Muscle of leg (tissue), 11 donors: ENCODE data around the gene SKIC2. TPM values are rescaled to one million over a fixed set of nuclear protein-coding genes. Genes with fewer than 3 reads are reported as not detected.

Experiments
- DNase-seq: peaks from one replicate; pipeline ENCODE4 v3.0.0; 2013
- H3K27ac ChIP-seq: one replicate; pipeline ENCODE4 v1.5.1; 2013; ENCODE audit warnings: mild to moderate bottlenecking, low read length, control low read depth
- H3K27me3 ChIP-seq: one replicate; pipeline ENCODE4 v1.6.1; 2013; ENCODE audit warnings: low read length; ENCODE audit not compliant: control insufficient read depth, insufficient read depth
- H3K36me3 ChIP-seq: one replicate; pipeline ENCODE4 v1.6.1; 2013; ENCODE audit warnings: low read length; ENCODE audit not compliant: control insufficient read depth, insufficient read depth
- H3K4me1 ChIP-seq: one replicate; pipeline ENCODE4 v1.6.1; 2013; ENCODE audit warnings: low read length; ENCODE audit not compliant: control insufficient read depth, insufficient read depth
- H3K4me3 ChIP-seq: one replicate; pipeline ENCODE4 v1.5.1; 2013; ENCODE audit warnings: low read length, control low read depth
- H3K9me3 ChIP-seq: replicated peaks from 2 replicates; pipeline ENCODE4 v1.6.1; 2013; ENCODE audit warnings: low read depth, low read length; ENCODE audit not compliant: control insufficient read depth
- WGBS: methylation state at CpG from one replicate; pipeline ENCODE4 v1.1.5; 2013; ENCODE audit warnings: missing lambda C conversion rate; ENCODE audit not compliant: insufficient coverage; 5-methylcytosine and 5-hydroxymethylcytosine counted together
- polyA plus RNA-seq, 8 donors: library from polyadenylated mRNA; unstranded; fragments of 120-200 nt; gene quantifications; one replicate each; pipeline versions ENCODE4 v1.2.1 to v1.2.3, GENCODE V29; 2013; ENCODE audit warnings: inconsistent platforms in 1 of 8, low replicate concordance in 1 of 8; ENCODE audit not compliant: insufficient read length in 8 of 8, insufficient read depth in 1 of 8
- total RNA-seq: library from RNA; stranded (reverse); fragments of 120-200 nt; gene quantifications from one replicate; pipeline ENCODE4 v1.2.4, GENCODE V29; 2013

Gene SKIC2
- total and polyA plus RNA-seq, 9 donors, result 21.8 to 34.1 (median 30.7) TPM

GRCh38 chr6:31952140-31952805 lies 6.7 kb upstream of the SKIC2 start:
- Histone ChIP-seq H3K27ac (no peak overlapping the region), H3K27me3 (no peaks in the 10 kb centered on the region), H3K9me3 (no peaks in the 10 kb centered on the region), H3K36me3 (peaks cover 61% of the 10 kb centered on the region), H3K4me1 (no peaks in the 10 kb centered on the region), H3K4me3 (no peak overlapping the region)
- 80% methylated on average over 2 of the region's 5 CpGs for WGBS
- DNase-seq, result peak; percentile 54

GRCh38 chr6:31952890-31953289 lies 6.1 kb upstream of the SKIC2 start:
- peaks cover 2% of the 10 kb centered on the region for H3K4me1 ChIP-seq
- H3K27ac ChIP-seq, result no peak overlapping the region
- H3K36me3 ChIP-seq, result peaks cover 64% of the 10 kb centered on the region
- H3K4me3 ChIP-seq, result no peak overlapping the region
- no peaks in the 10 kb centered on the region for H3K9me3 ChIP-seq
- DNase-seq, result no peak
- 82% methylated on average over 2 of the region's 5 CpGs for WGBS
- H3K27me3 ChIP-seq, result no peaks in the 10 kb centered on the region

- 98% methylated on average over 24 of the region's 28 CpGs for WGBS
- Histone ChIP-seq H3K36me3 (peaks cover 64% of the 10 kb centered on the region), H3K4me1 (peaks cover 12% of the 10 kb centered on the region), H3K27ac (no peak overlapping the region), H3K9me3 (no peaks in the 10 kb centered on the region), H3K27me3 (no peaks in the 10 kb centered on the region), H3K4me3 (no peak overlapping the region)
- DNase-seq, result no peak
These were observed 4.5 kb upstream of the SKIC2 start for GRCh38 chr6:31954511-31954910.

GRCh38 chr6:31956796-31957195 lies 2.2 kb upstream of the SKIC2 start:
- no peaks in the 10 kb centered on the region for H3K27me3 ChIP-seq
- H3K27ac ChIP-seq, result no peak overlapping the region
- no peak overlapping the region for H3K4me3 ChIP-seq
- H3K9me3 ChIP-seq, result no peaks in the 10 kb centered on the region
- H3K36me3 ChIP-seq, result peaks cover 72% of the 10 kb centered on the region
- no peak for DNase-seq
- WGBS, result 58% methylated on average over 2 of the region's 3 CpGs
- peaks cover 18% of the 10 kb centered on the region for H3K4me1 ChIP-seq

- H3K27ac ChIP-seq, result peak overlapping the region; percentile 81
- H3K4me3 ChIP-seq, result peak overlapping the region; percentile 78
- no peaks in the 10 kb centered on the region for H3K9me3 ChIP-seq
- no peak for DNase-seq
- peaks cover 73% of the 10 kb centered on the region for H3K36me3 ChIP-seq
- WGBS, result 12% methylated on average over 7 of the region's 11 CpGs
- no peaks in the 10 kb centered on the region for H3K27me3 ChIP-seq
- H3K4me1 ChIP-seq, result peaks cover 18% of the 10 kb centered on the region
These were observed 599 bp upstream of the SKIC2 start for GRCh38 chr6:31958412-31958740.

- H3K27me3 ChIP-seq, result no peaks in the 10 kb centered on the region
- H3K36me3 ChIP-seq, result peaks cover 66% of the 10 kb centered on the region
- peaks cover 18% of the 10 kb centered on the region for H3K4me1 ChIP-seq
- H3K9me3 ChIP-seq, result no peaks in the 10 kb centered on the region
- DNase-seq, result no peak
- 98% methylated on average over 12 of the region's 12 CpGs for WGBS
- no peak overlapping the region for H3K27ac ChIP-seq
- H3K4me3 ChIP-seq, result no peak overlapping the region
These were observed 2.6 kb downstream of the SKIC2 start for GRCh38 chr6:31961616-31962015.

GRCh38 chr6:31963921-31964320 lies 4.9 kb downstream of the SKIC2 start:
- no peaks in the 10 kb centered on the region for H3K9me3 ChIP-seq
- H3K27ac ChIP-seq, result no peak overlapping the region
- H3K4me3 ChIP-seq, result no peak overlapping the region
- no peaks in the 10 kb centered on the region for H3K27me3 ChIP-seq
- 95% methylated on average over 15 of the region's 19 CpGs for WGBS
- peaks cover 11% of the 10 kb centered on the region for H3K4me1 ChIP-seq
- no peak for DNase-seq
- peaks cover 80% of the 10 kb centered on the region for H3K36me3 ChIP-seq

- Histone ChIP-seq H3K27ac (no peak overlapping the region), H3K9me3 (no peaks in the 10 kb centered on the region), H3K27me3 (no peaks in the 10 kb centered on the region), H3K36me3 (peaks cover 87% of the 10 kb centered on the region), H3K4me1 (peaks cover 3% of the 10 kb centered on the region), H3K4me3 (no peak overlapping the region)
- WGBS, result 85% methylated on average over 12 of the region's 13 CpGs
- DNase-seq, result no peak
These were observed 6.7 kb downstream of the SKIC2 start for GRCh38 chr6:31965700-31966099.

- Histone ChIP-seq H3K27me3 (no peaks in the 10 kb centered on the region), H3K4me1 (peaks cover 11% of the 10 kb centered on the region), H3K9me3 (no peaks in the 10 kb centered on the region), H3K4me3 (no peak overlapping the region), H3K27ac (no peak overlapping the region), H3K36me3 (peaks cover 82% of the 10 kb centered on the region)
- 92% methylated on average over 7 of the region's 7 CpGs for WGBS
- DNase-seq, result no peak
These were observed 7.5 kb downstream of the SKIC2 start for GRCh38 chr6:31966506-31966905.

GRCh38 chr6:31966997-31967925 lies 8.3 kb downstream of the SKIC2 start:
- Histone ChIP-seq H3K36me3 (peaks cover 75% of the 10 kb centered on the region), H3K4me1 (peaks cover 14% of the 10 kb centered on the region), H3K9me3 (no peaks in the 10 kb centered on the region), H3K4me3 (no peak overlapping the region), H3K27me3 (no peaks in the 10 kb centered on the region), H3K27ac (no peak overlapping the region)
- no peak for DNase-seq
- WGBS, result 95% methylated on average over 7 of the region's 10 CpGs
